ENCODE results near the gene OTUB2. TPM values are rescaled to one million over a fixed set of nuclear protein-coding genes. Genes with fewer than 3 reads are reported as not detected.

OTUB2 gene
- total RNA-seq, 1 experiment from 2014 or later = 0.55 TPM

- CTCF ChIA-PET = no interaction called here
- no peaks in the 10 kb centered on the region for H3F3A ChIP-seq (ENCODE audit: insufficient read depth, low read depth)
- intact Hi-C loops (cut with micrococcal nuclease; ENCODE audit: unreplicated experiment) = no loop called here
- H4K20me1 ChIP-seq (ENCODE audit: insufficient read depth) = no peaks in the 10 kb centered on the region
- no peaks in the 10 kb centered on the region for H3K79me2 ChIP-seq (ENCODE audit: low read depth)
- no peak overlapping the region for H3K4me2 ChIP-seq
- H3K4me1 ChIP-seq (replicated peaks; ENCODE audit: insufficient read depth) = no peaks in the 10 kb centered on the region; the same call in 1 of the 2 replicates
- no peak overlapping the region for H2AFZ ChIP-seq
- no peak for DNase-seq
- no peaks in the 10 kb centered on the region for H3K9me2 ChIP-seq (ENCODE audit: insufficient read depth)
- H3K36me3 ChIP-seq (ENCODE audit: low read depth) = no peaks in the 10 kb centered on the region
- no peak overlapping the region for H3K4me3 ChIP-seq
- no TSS peak for BruUV-seq (replicated peaks)
- no peaks in the 10 kb centered on the region for H3K9me3 ChIP-seq (ENCODE audit: insufficient read depth, low read depth)
- POLR2A ChIA-PET (ENCODE audit: unreplicated experiment) = no interaction called here
- no peak for TF ChIP-seq CTCF (conservative IDR thresholded peaks at IDR 0.05)
- TF ChIP-seq EZH2 (IDR thresholded peaks at IDR 0.05; ENCODE audit: low read depth) = no peak
- no peak overlapping the region for H3K27ac ChIP-seq
- no peaks in the 10 kb centered on the region for H3K27me3 ChIP-seq (ENCODE audit: insufficient read depth, low read depth)
Measured at GRCh38 chr14:94010625-94011024, 15.5 kb upstream of the OTUB2 start.

GRCh38 chr14:94011795-94012194, 14.3 kb upstream of the OTUB2 start:
- Histone ChIP-seq H3K27me3 (ENCODE audit: insufficient read depth, low read depth) (no peaks in the 10 kb centered on the region), H3K79me2 (ENCODE audit: low read depth) (no peaks in the 10 kb centered on the region), H4K20me1 (ENCODE audit: insufficient read depth) (no peaks in the 10 kb centered on the region), H3K4me3 (no peak overlapping the region), H3K4me2 (no peak overlapping the region), H2AFZ (no peak overlapping the region), H3K36me3 (ENCODE audit: low read depth) (no peaks in the 10 kb centered on the region), H3K27ac (no peak overlapping the region), H3K9me3 (ENCODE audit: insufficient read depth, low read depth) (no peaks in the 10 kb centered on the region), H3K9me2 (ENCODE audit: insufficient read depth) (no peaks in the 10 kb centered on the region), H3K4me1 (replicated peaks; ENCODE audit: insufficient read depth) (no peaks in the 10 kb centered on the region; the same call in 1 of the 2 replicates), H3F3A (ENCODE audit: insufficient read depth, low read depth) (no peaks in the 10 kb centered on the region)
- DNase-seq = no peak
- no TSS peak for BruUV-seq (replicated peaks)
- CTCF ChIA-PET = no interaction called here
- POLR2A ChIA-PET (ENCODE audit: unreplicated experiment) = no interaction called here
- intact Hi-C loops (cut with micrococcal nuclease; ENCODE audit: unreplicated experiment) = no loop called here
- TF ChIP-seq CTCF (conservative IDR thresholded peaks at IDR 0.05) (no peak), EZH2 (IDR thresholded peaks at IDR 0.05; ENCODE audit: low read depth) (no peak)

- no peak overlapping the region for H3K4me3 ChIP-seq
- H3K79me2 ChIP-seq (ENCODE audit: low read depth) = no peaks in the 10 kb centered on the region
- peaks cover 16% of the 10 kb centered on the region for H3K4me1 ChIP-seq (replicated peaks; ENCODE audit: insufficient read depth)
- H3K36me3 ChIP-seq (ENCODE audit: low read depth) = no peaks in the 10 kb centered on the region
- no TSS peak for BruUV-seq (replicated peaks)
- no peak overlapping the region for H3K4me2 ChIP-seq
- ChIA-PET POLR2A (ENCODE audit: unreplicated experiment) (no interaction called here), CTCF (no interaction called here)
- no peaks in the 10 kb centered on the region for H3K27me3 ChIP-seq (ENCODE audit: insufficient read depth, low read depth)
- H3F3A ChIP-seq (ENCODE audit: insufficient read depth, low read depth) = no peaks in the 10 kb centered on the region
- no peaks in the 10 kb centered on the region for H4K20me1 ChIP-seq (ENCODE audit: insufficient read depth)
- no peaks in the 10 kb centered on the region for H3K9me3 ChIP-seq (ENCODE audit: insufficient read depth, low read depth)
- no peaks in the 10 kb centered on the region for H3K9me2 ChIP-seq (ENCODE audit: insufficient read depth)
- no peak overlapping the region for H2AFZ ChIP-seq
- DNase-seq = no peak
- H3K27ac ChIP-seq = no peak overlapping the region
- no peak for TF ChIP-seq EZH2 (IDR thresholded peaks at IDR 0.05; ENCODE audit: low read depth)
- TF ChIP-seq CTCF (conservative IDR thresholded peaks at IDR 0.05) = no peak
- intact Hi-C loops (cut with micrococcal nuclease; ENCODE audit: unreplicated experiment) = no loop called here
Measured at GRCh38 chr14:94014382-94014781, 11.8 kb upstream of the OTUB2 start.
